H9 (cell line): ENCODE measurements around the gene UQCRFS1. TPM values are rescaled to one million over a fixed set of nuclear protein-coding genes. Genes with fewer than 3 reads are reported as not detected.
A peak's percentile ranks its signal among the peaks of the same experiment; 100 is the strongest.

Source experiments
- DNase-seq: peaks from one replicate; pipeline ENCODE4 v3.0.0-alpha.2; 2017
- H2AFZ ChIP-seq: one replicate; pipeline ENCODE4 v1.6.1; 2013; ENCODE audit warnings: mild to moderate bottlenecking, low read length, control low read depth, moderate library complexity
- H2AK5ac ChIP-seq: 2 replicates; pipeline ENCODE4 v1.6.1; 2013; ENCODE audit warnings: low read length, control low read depth, mixed read lengths; ENCODE audit not compliant: insufficient read length
- H2BK120ac ChIP-seq: one replicate; pipeline ENCODE4 v1.6.1; 2013; ENCODE audit warnings: low read depth, mild to moderate bottlenecking, low read length, control low read depth, inconsistent platforms; ENCODE audit not compliant: poor library complexity, severe bottlenecking
- H2BK12ac ChIP-seq: 2 replicates; pipeline ENCODE4 v1.6.1; 2013; ENCODE audit warnings: low read length, control low read depth, mixed read lengths, low read depth; ENCODE audit not compliant: insufficient read length
- H2BK15ac ChIP-seq: 2 replicates; pipeline ENCODE4 v1.6.1; 2013; ENCODE audit warnings: low read depth, low read length, control low read depth
- H2BK20ac ChIP-seq: one replicate; pipeline ENCODE4 v1.6.1; 2013; ENCODE audit warnings: low read depth, mild to moderate bottlenecking, low read length, control low read depth, inconsistent platforms; ENCODE audit not compliant: poor library complexity, severe bottlenecking
- H2BK5ac ChIP-seq: 2 replicates; pipeline ENCODE4 v1.6.1; 2013; ENCODE audit warnings: low read length, control low read depth, mixed read lengths; ENCODE audit not compliant: insufficient read length
- H3K14ac ChIP-seq: 2 replicates; pipeline ENCODE4 v1.6.1; 2013; ENCODE audit warnings: low read length, control low read depth; ENCODE audit not compliant: insufficient read depth
- H3K18ac ChIP-seq: 2 replicates; pipeline ENCODE4 v1.6.1; 2013; ENCODE audit warnings: low read depth, mild to moderate bottlenecking, mixed read lengths, low read length, control low read depth; ENCODE audit not compliant: insufficient read length
- H3K23ac ChIP-seq: 2 replicates; pipeline ENCODE4 v1.6.1; 2013; ENCODE audit warnings: low read length, control low read depth, mixed read lengths, low read depth; ENCODE audit not compliant: insufficient read length
- H3K23me2 ChIP-seq: 2 replicates; pipeline ENCODE4 v1.6.1; 2013; ENCODE audit warnings: low read depth, mild to moderate bottlenecking, mixed read lengths, low read length, control low read depth; ENCODE audit not compliant: insufficient read length, poor library complexity, severe bottlenecking
- H3K27ac ChIP-seq: 2 replicates; pipeline ENCODE4 v1.5.1; 2013; ENCODE audit warnings: low read length, control low read depth, mixed read lengths, low read depth; ENCODE audit not compliant: insufficient read length
- H3K27me3 ChIP-seq: 2 replicates; pipeline ENCODE4 v1.6.1; 2013; ENCODE audit warnings: low read length, control low read depth, inconsistent platforms; ENCODE audit not compliant: insufficient read depth
- H3K4ac ChIP-seq: 2 replicates; pipeline ENCODE4 v1.6.1; 2013; ENCODE audit warnings: low read depth, mild to moderate bottlenecking, control low read depth, inconsistent platforms, low read length, moderate library complexity
- H3K4me1 ChIP-seq: 2 replicates; pipeline ENCODE4 v1.6.1; 2013; ENCODE audit warnings: low read length, control low read depth, inconsistent platforms; ENCODE audit not compliant: insufficient read depth
- H3K4me2 ChIP-seq: 2 replicates; pipeline ENCODE4 v1.6.1; 2013; ENCODE audit warnings: low read length, control low read depth, mixed read lengths; ENCODE audit not compliant: insufficient read length, insufficient read depth
- H3K56ac ChIP-seq: 2 replicates; pipeline ENCODE4 v1.6.1; 2013; ENCODE audit warnings: low read depth, mild to moderate bottlenecking, mixed read lengths, low read length, control low read depth; ENCODE audit not compliant: insufficient read length
- H3K79me1 ChIP-seq: 2 replicates; pipeline ENCODE4 v1.6.1; 2013; ENCODE audit warnings: low read depth, mild to moderate bottlenecking, moderate library complexity, low read length, control low read depth, inconsistent platforms; ENCODE audit not compliant: insufficient read depth, poor library complexity, severe bottlenecking
- H3K79me2 ChIP-seq: 2 replicates; pipeline ENCODE4 v1.6.1; 2013; ENCODE audit warnings: low read length, control low read depth, inconsistent platforms; ENCODE audit not compliant: insufficient read depth
- H3K9ac ChIP-seq: 2 replicates; pipeline ENCODE4 v1.6.1; 2013; ENCODE audit warnings: low read length, control low read depth, mixed read lengths; ENCODE audit not compliant: insufficient read length; ENCODE audit errors: extremely low read depth
- H3K9me3 ChIP-seq: one replicate; pipeline ENCODE4 v1.6.1; 2013; ENCODE audit warnings: low read depth, low read length, inconsistent platforms; ENCODE audit not compliant: control insufficient read depth
- H3T11ph ChIP-seq: one replicate; pipeline ENCODE4 v1.6.1; 2013; ENCODE audit warnings: mild to moderate bottlenecking, low read length, control low read depth, inconsistent platforms
- H4K20me1 ChIP-seq: one replicate; pipeline ENCODE4 v1.6.1; 2013; ENCODE audit not compliant: control insufficient read depth, insufficient read length, insufficient read depth
- H4K5ac ChIP-seq: 2 replicates; pipeline ENCODE4 v1.6.1; 2013; ENCODE audit warnings: low read depth, mild to moderate bottlenecking, mixed read lengths, low read length, control low read depth; ENCODE audit not compliant: insufficient read length
- H4K8ac ChIP-seq: replicated peaks from 2 replicates; pipeline ENCODE4 v1.6.1; 2013; ENCODE audit warnings: low read length, control low read depth, mixed read lengths, low read depth; ENCODE audit not compliant: insufficient read length
- H4K91ac ChIP-seq: 2 replicates; pipeline ENCODE4 v1.6.1; 2013; ENCODE audit warnings: low read depth, mild to moderate bottlenecking, moderate library complexity, mixed read lengths, low read length, control low read depth; ENCODE audit not compliant: insufficient read length
- H3K27ac Mint-ChIP-seq, 3 experiments: 2 replicates in 2 of 3; 3 replicates in 1 of 3; pipeline ENCODE4 v1.8.0; 2020 to 2021; ENCODE audit warnings: mixed read lengths in 3 of 3, mild to moderate bottlenecking in 1 of 3, moderate library complexity in 1 of 3
- H3K27me3 Mint-ChIP-seq: 2 replicates; pipeline ENCODE4 v1.8.0; 2021; ENCODE audit warnings: low read depth, mild to moderate bottlenecking, moderate library complexity, mixed read lengths
- H3K36me3 Mint-ChIP-seq, 3 experiments: 2 replicates in 2 of 3; 3 replicates in 1 of 3; pipeline ENCODE4 v1.8.0; 2020 to 2021; ENCODE audit warnings: low read depth in 3 of 3, mixed read lengths in 3 of 3; ENCODE audit not compliant: insufficient read depth in 1 of 3
- H3K4me1 Mint-ChIP-seq, 2 experiments: 2 replicates each; pipeline ENCODE4 v1.8.0; 2020; ENCODE audit warnings: mixed read lengths in 2 of 2
- H3K4me3 Mint-ChIP-seq, 2 experiments: 2 replicates in 1 of 2; 3 replicates in 1 of 2; pipeline ENCODE4 v1.8.0; 2020 to 2021; ENCODE audit warnings: mild to moderate bottlenecking in 2 of 2, mixed read lengths in 2 of 2, moderate library complexity in 1 of 2
- H3K9me3 Mint-ChIP-seq, 2 experiments: 2 replicates in 1 of 2; 3 replicates in 1 of 2; pipeline ENCODE4 v1.8.0; 2020; ENCODE audit warnings: mild to moderate bottlenecking in 2 of 2, mixed read lengths in 2 of 2, moderate library complexity in 1 of 2
- CTCF ChIP-seq: fragments of 200-600 bp; sonication (generic); conservative IDR thresholded peaks from 3 replicates; pipeline ENCODE4 v1.8.0; 2021; ENCODE audit warnings: antibody characterized with exemption, mild to moderate bottlenecking
- WGBS: extraction: QIAGEN DNeasy Blood & Tissue Kit; methylation state at CpG from one replicate; pipeline ENCODE4 v1.1.7; 2013; ENCODE audit warnings: missing lambda C conversion rate, low lambda C conversion rate, mixed read lengths; ENCODE audit not compliant: insufficient read length; ENCODE audit errors: extremely low coverage; 5-methylcytosine and 5-hydroxymethylcytosine counted together
- total RNA-seq: library from RNA; stranded (reverse); gene quantifications from 2 replicates; pipeline ENCODE4 v1.2.1, GENCODE V29; 2021

UQCRFS1 gene
- total RNA-seq, 1 experiment from 2014 or later: 46.1 TPM

GRCh38 chr19:29162694-29163093, 50.3 kb downstream of the UQCRFS1 start:
- no peak overlapping the region for H3K9ac ChIP-seq
- no peak overlapping the region for H2BK5ac ChIP-seq
- no peak overlapping the region for H2BK12ac ChIP-seq
- no peak overlapping the region for H3K27ac ChIP-seq
- no peaks in the 10 kb centered on the region for H3K79me2 ChIP-seq
- H3K14ac ChIP-seq: no peak overlapping the region; the same call in 1 of the 2 replicates
- H3K4me1 ChIP-seq: no peaks in the 10 kb centered on the region
- no peak for DNase-seq
- H2BK20ac ChIP-seq: no peak overlapping the region
- H2BK15ac ChIP-seq: no peak overlapping the region
- no peak overlapping the region for H4K8ac ChIP-seq
- peaks cover 20% of the 10 kb centered on the region for H3K27me3 Mint-ChIP-seq
- H3K18ac ChIP-seq: no peak overlapping the region
- H3K36me3 Mint-ChIP-seq: no peaks in the 10 kb centered on the region; a peak in 1 of 7 replicates
- TF ChIP-seq CTCF: no peak
- H4K20me1 ChIP-seq: no peaks in the 10 kb centered on the region
- H3K4me1 Mint-ChIP-seq: peaks cover 15 to 17% of the 10 kb centered on the region in 2 experiments
- no peaks in the 10 kb centered on the region for H3K79me1 ChIP-seq
- no peaks in the 10 kb centered on the region for H3K23me2 ChIP-seq
- no peak overlapping the region for H2AFZ ChIP-seq
- H4K91ac ChIP-seq: no peak overlapping the region
- no peak overlapping the region for H3K56ac ChIP-seq
- H3T11ph ChIP-seq: no peak overlapping the region
- no peak overlapping the region for H4K5ac ChIP-seq
- peak overlapping the region in 2 of 3 experiments; percentile 12 to 41; a peak in 2 of 7 replicates for H3K27ac Mint-ChIP-seq
- no peak overlapping the region for H3K4ac ChIP-seq
- H3K9me3 ChIP-seq: no peaks in the 10 kb centered on the region
- no peak overlapping the region for H3K23ac ChIP-seq
- WGBS: no CpG with 5 or more reads among the region's 3 CpGs
- H3K27me3 ChIP-seq: no peaks in the 10 kb centered on the region; the same call in 1 of the 2 replicates
- H3K4me3 Mint-ChIP-seq: no peak overlapping the region
- no peak overlapping the region for H2AK5ac ChIP-seq
- no peak overlapping the region for H3K4me2 ChIP-seq
- no peak overlapping the region for H2BK120ac ChIP-seq
- peaks cover 0 to 9% of the 10 kb centered on the region in 2 experiments; a peak in 3 of 5 replicates for H3K9me3 Mint-ChIP-seq
